Activated T-helper 17 cell treated with anti-CD3 and anti-CD28 coated beads, Interleukin-2, amount 50 U/mL, for 72 hours (primary cell): ENCODE results near the gene LYPD5. TPM values are rescaled to one million over a fixed set of nuclear protein-coding genes. Genes with fewer than 3 reads are reported as not detected.
"Not testable (repeated sequence)": the region's sequence is repeated elsewhere in the genome, so short reads cannot be mapped to it uniquely, and the experiment has no call there.

ENCODE experiments used
- ATAC-seq: fragments of 150-1000 bp; cut with Tn5 transposase; replicated peaks from 2 replicates; pipeline ENCODE4 v1.10.0; 2021; ENCODE audit warnings: mild to moderate bottlenecking, moderate library complexity
- H3K27ac Mint-ChIP-seq: one replicate; pipeline ENCODE4 v1.8.0; 2022; ENCODE audit warnings: mixed read lengths
- H3K27me3 Mint-ChIP-seq: one replicate; pipeline ENCODE4 v1.8.0; 2022; ENCODE audit warnings: mixed read lengths
- H3K36me3 Mint-ChIP-seq: one replicate; pipeline ENCODE4 v1.8.0; 2022; ENCODE audit warnings: low read depth, mild to moderate bottlenecking, mixed read lengths
- H3K4me1 Mint-ChIP-seq: one replicate; pipeline ENCODE4 v1.8.0; 2022; ENCODE audit warnings: mixed read lengths
- H3K4me3 Mint-ChIP-seq: one replicate; pipeline ENCODE4 v1.8.0; 2022; ENCODE audit warnings: mild to moderate bottlenecking, mixed read lengths
- H3K9me3 Mint-ChIP-seq: one replicate; pipeline ENCODE4 v1.8.0; 2022; ENCODE audit warnings: mixed read lengths
- total RNA-seq, 2 donors: library from RNA; stranded (reverse); gene quantifications; one replicate each; pipeline ENCODE4 v1.2.3, GENCODE V29; 2022

The LYPD5 gene
- 1 to 10 TPM in 1 of 2 donors, under 1 TPM in 1; 0.73 to 6.6 TPM for total RNA-seq

- ATAC-seq, result no peak
- Mint-ChIP-seq H3K9me3 (no peaks in the 10 kb centered on the region), H3K27ac (peak within 1 kb of the TSS; percentile 53), H3K4me3 (no peak within 1 kb of the TSS), H3K36me3 (no peaks in the 10 kb centered on the region), H3K27me3 (peaks cover 4% of the 10 kb centered on the region), H3K4me1 (peaks cover 10% of the 10 kb centered on the region)
Observed at GRCh38 chr19:43802216-43802951, at the start of gene LYPD5. Gene LYPD5, minus strand, starts transcription at chr19:43802447. Its CDS starts 67 bp downstream, at chr19:43802380.

- H3K4me3 Mint-ChIP-seq, result no peak overlapping the region
- no peaks in the 10 kb centered on the region for H3K4me1 Mint-ChIP-seq
- H3K27ac Mint-ChIP-seq, result no peak overlapping the region
- peaks cover 32% of the 10 kb centered on the region for H3K36me3 Mint-ChIP-seq
- H3K9me3 Mint-ChIP-seq, result peaks cover 16% of the 10 kb centered on the region
- no peak for ATAC-seq
- H3K27me3 Mint-ChIP-seq, result no peaks in the 10 kb centered on the region
Observed at GRCh38 chr19:43848821-43849220, 46.6 kb upstream of the LYPD5 start.

GRCh38 chr19:43847884-43848283, 45.6 kb upstream of the LYPD5 start:
- Mint-ChIP-seq H3K4me3 (no peak overlapping the region), H3K27ac (no peak overlapping the region), H3K27me3 (no peaks in the 10 kb centered on the region), H3K9me3 (peaks cover 16% of the 10 kb centered on the region), H3K36me3 (peaks cover 41% of the 10 kb centered on the region), H3K4me1 (no peaks in the 10 kb centered on the region)
- ATAC-seq, result no peak

DNA sequence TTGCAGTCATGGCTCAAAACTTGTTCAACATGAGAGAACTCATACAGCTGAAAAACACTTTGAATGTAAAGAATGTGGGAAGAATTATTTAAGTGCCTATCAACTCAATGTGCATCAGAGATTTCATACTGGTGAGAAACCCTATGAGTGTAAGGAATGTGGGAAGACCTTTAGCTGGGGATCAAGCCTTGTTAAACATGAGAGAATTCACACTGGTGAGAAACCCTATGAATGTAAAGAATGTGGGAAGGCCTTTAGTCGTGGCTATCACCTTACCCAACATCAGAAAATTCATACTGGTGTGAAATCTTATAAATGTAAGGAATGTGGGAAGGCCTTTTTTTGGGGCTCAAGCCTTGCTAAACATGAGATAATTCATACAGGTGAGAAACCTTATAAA, 45.0 kb upstream of the LYPD5 start:
- H3K4me3 Mint-ChIP-seq, result no peak overlapping the region
- H3K36me3 Mint-ChIP-seq, result peaks cover 48% of the 10 kb centered on the region
- no peak for ATAC-seq
- no peaks in the 10 kb centered on the region for H3K4me1 Mint-ChIP-seq
- no peaks in the 10 kb centered on the region for H3K27me3 Mint-ChIP-seq
- H3K9me3 Mint-ChIP-seq, result peaks cover 16% of the 10 kb centered on the region
- H3K27ac Mint-ChIP-seq, result no peak overlapping the region

DNA sequence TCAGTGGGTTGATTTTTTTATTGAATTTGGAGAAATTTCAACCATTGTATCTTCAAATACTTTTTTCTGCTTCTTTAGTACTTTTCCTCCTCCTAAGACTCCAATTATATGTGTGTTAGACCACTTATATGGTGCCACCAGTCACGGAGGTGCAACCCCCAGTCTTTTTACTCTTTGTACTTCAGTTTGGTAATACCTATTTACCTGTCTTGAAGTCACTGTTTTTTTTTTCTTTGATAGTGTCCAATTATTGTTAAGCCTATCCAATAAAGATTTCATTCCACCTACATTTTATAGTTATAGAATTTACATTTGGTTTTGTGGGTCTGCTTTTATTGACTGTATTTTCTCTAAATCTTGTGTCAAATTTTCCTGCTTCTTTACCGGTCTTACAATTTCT, 39.8 kb upstream of the LYPD5 start:
- Mint-ChIP-seq H3K27me3 (no peaks in the 10 kb centered on the region), H3K4me1 (no peaks in the 10 kb centered on the region), H3K27ac (no peak overlapping the region), H3K36me3 (peaks cover 90% of the 10 kb centered on the region), H3K4me3 (no peak overlapping the region), H3K9me3 (peaks cover 38% of the 10 kb centered on the region)
- ATAC-seq, result no peak

GRCh38 chr19:43839139-43839538, 36.9 kb upstream of the LYPD5 start:
- Mint-ChIP-seq H3K4me3 (no peak overlapping the region), H3K9me3 (peaks cover 40% of the 10 kb centered on the region), H3K27me3 (no peaks in the 10 kb centered on the region), H3K27ac (no peak overlapping the region), H3K36me3 (peaks cover 94% of the 10 kb centered on the region), H3K4me1 (no peaks in the 10 kb centered on the region)
- ATAC-seq, result no peak

GRCh38 chr19:43826787-43827754, 24.8 kb upstream of the LYPD5 start, which contains the start of gene ZNF283:
Gene ZNF283, plus strand, starts transcription at chr19:43827321. Its CDS starts 6,184 bp downstream, at chr19:43833505.
- Mint-ChIP-seq H3K27me3 (peaks cover 4% of the 10 kb centered on the region), H3K4me1 (peaks cover 13% of the 10 kb centered on the region), H3K4me3 (peak within 1 kb of the TSS; percentile 94), H3K9me3 (no peaks in the 10 kb centered on the region), H3K36me3 (peaks cover 27% of the 10 kb centered on the region), H3K27ac (peak within 1 kb of the TSS; percentile 82)
- ATAC-seq, result peak; percentile 100

GRCh38 chr19:43824572-43824971, 22.3 kb upstream of the LYPD5 start:
- not testable (repeated sequence) for H3K27ac Mint-ChIP-seq, H3K9me3 Mint-ChIP-seq, ATAC-seq, H3K36me3 Mint-ChIP-seq, H3K4me3 Mint-ChIP-seq
- Mint-ChIP-seq H3K27me3 (peaks cover 10% of the 10 kb centered on the region), H3K4me1 (peaks cover 25% of the 10 kb centered on the region)

GRCh38 chr19:43823856-43824255, 21.6 kb upstream of the LYPD5 start:
- ATAC-seq, H3K36me3 Mint-ChIP-seq, H3K9me3 Mint-ChIP-seq, H3K27ac Mint-ChIP-seq, H3K4me3 Mint-ChIP-seq: not testable (repeated sequence)
- Mint-ChIP-seq H3K27me3 (peaks cover 10% of the 10 kb centered on the region), H3K4me1 (peaks cover 25% of the 10 kb centered on the region)

DNA sequence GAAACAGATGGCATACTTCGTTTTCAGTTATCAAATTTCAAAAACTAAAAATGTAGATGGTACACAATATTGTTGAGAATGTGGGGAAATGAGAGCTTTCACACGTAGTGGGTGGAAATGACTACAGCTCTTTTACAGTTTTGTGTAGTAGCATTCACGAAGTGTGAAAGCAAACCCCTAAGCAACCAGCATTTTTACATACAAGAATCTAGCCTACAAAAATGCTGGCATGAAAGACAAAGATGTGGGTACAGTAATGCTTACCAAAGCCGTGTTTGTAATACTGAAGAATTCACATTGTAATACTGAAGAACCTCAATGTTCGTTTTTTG, 18.6 kb upstream of the LYPD5 start:
- H3K36me3 Mint-ChIP-seq, result no peaks in the 10 kb centered on the region
- H3K27ac Mint-ChIP-seq, result peak overlapping the region; percentile 89
- H3K9me3 Mint-ChIP-seq, result peaks cover 4% of the 10 kb centered on the region
- peak overlapping the region; percentile 96 for H3K4me3 Mint-ChIP-seq
- H3K27me3 Mint-ChIP-seq, result peaks cover 10% of the 10 kb centered on the region
- H3K4me1 Mint-ChIP-seq, result peaks cover 12% of the 10 kb centered on the region
- peak; percentile 69 for ATAC-seq

DNA sequence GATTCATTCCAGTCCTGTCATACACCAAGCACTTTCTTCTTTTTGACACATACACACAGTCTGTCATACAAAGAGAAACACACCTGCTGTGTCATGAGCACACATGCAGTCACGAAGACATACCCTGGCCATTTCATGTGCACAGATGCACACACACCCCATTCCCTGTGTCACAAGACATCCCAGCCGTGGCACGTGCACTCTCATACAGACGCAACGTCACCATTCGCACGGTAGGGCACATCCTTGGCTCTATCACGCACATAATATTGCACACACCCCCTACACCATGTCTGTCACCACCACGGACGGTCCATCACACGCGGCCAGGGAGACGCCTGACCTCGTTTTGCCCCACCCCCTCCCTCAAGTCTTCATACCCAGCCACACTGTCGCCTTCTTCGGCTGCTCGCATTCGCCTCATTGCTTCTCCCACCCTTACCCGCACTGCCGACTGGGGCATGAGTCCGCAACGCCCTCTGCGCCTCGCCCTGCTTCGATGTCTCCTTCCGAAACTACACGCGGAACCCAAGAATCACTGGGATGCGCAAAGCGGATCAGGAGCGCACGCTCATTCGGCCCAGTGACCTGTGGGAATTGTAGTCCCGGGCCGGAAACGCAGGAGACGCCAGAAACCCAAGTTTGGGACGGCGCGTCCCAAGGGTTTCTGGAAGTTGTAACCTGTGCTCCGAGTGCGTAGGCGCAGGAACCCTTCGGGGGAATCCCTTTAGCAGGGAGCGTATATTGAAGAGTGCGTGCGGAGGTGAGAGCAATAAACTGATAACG, 18.0 kb upstream of the LYPD5 start:
- ATAC-seq, result peak; percentile 74
- H3K27ac Mint-ChIP-seq, result peak overlapping the region; percentile 89
- H3K9me3 Mint-ChIP-seq, result peaks cover 4% of the 10 kb centered on the region
- H3K4me3 Mint-ChIP-seq, result peak overlapping the region; percentile 96
- no peaks in the 10 kb centered on the region for H3K36me3 Mint-ChIP-seq
- H3K27me3 Mint-ChIP-seq, result peaks cover 10% of the 10 kb centered on the region
- H3K4me1 Mint-ChIP-seq, result peaks cover 11% of the 10 kb centered on the region

- peaks cover 11% of the 10 kb centered on the region for H3K4me1 Mint-ChIP-seq
- ATAC-seq, result no peak
- no peak overlapping the region for H3K4me3 Mint-ChIP-seq
- H3K9me3 Mint-ChIP-seq, result peaks cover 4% of the 10 kb centered on the region
- no peaks in the 10 kb centered on the region for H3K36me3 Mint-ChIP-seq
- no peak overlapping the region for H3K27ac Mint-ChIP-seq
- peaks cover 6% of the 10 kb centered on the region for H3K27me3 Mint-ChIP-seq
Observed at GRCh38 chr19:43818500-43818899, 16.3 kb upstream of the LYPD5 start.

DNA sequence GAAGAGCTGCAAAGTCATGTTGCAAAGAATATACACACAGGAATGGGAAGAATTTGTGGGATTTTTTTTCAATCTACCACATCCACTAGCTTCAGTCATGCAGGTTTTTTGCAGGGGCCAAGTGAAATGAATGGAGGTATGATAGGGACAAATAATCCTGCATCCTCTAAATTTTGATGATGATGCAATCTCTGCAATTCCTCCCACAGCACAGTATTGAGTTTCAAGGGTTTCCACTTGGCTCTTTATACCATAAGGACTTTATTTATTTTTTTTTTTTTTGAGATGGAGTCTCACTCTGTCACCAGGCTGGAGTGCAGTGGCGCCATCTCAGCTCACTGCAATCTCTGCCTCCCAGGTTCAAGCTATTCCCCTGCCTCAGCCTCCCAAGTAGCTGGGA, 15.2 kb upstream of the LYPD5 start:
- not testable (repeated sequence) for H3K36me3 Mint-ChIP-seq, H3K9me3 Mint-ChIP-seq, H3K27me3 Mint-ChIP-seq, H3K27ac Mint-ChIP-seq, ATAC-seq, H3K4me3 Mint-ChIP-seq
- peaks cover 13% of the 10 kb centered on the region for H3K4me1 Mint-ChIP-seq

DNA sequence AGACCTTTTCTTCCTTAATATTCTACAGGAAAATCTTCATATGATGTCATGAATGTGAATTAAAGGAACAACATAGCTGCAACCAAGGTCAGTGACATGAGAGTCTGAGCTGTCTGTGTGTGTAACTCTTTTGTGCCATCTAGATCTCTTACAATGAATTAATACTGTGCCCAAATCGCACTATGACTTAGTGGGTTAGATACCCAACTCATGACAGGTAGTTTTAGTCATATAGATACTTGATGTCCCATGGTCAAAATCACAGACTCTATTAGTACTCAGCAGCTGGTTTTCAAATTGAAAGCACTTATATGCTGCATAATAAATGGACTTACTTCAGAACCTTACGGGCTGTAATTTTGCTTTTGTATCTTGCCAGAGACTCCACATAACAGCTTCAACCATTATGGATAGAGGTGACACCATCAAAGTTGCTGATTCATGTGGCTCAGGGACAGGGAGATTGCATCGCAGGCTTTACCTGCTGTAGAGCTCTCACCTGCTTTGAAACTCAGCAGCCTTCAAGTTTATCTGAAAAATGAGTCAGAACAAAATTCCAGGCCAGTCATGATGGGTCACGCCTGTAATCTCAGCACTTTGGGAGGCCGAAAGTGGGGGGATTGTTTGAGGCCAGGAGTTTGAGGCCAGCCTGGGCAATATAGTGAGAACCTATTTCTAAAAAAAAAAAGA, 12.6 kb upstream of the LYPD5 start:
- Mint-ChIP-seq H3K27me3 (no peaks in the 10 kb centered on the region), H3K27ac (peak overlapping the region; percentile 92), H3K4me1 (peaks cover 16% of the 10 kb centered on the region), H3K9me3 (no peaks in the 10 kb centered on the region), H3K36me3 (no peaks in the 10 kb centered on the region), H3K4me3 (no peak overlapping the region)
- peak; percentile 62 for ATAC-seq
